Breast epithelium (tissue), 3 donors: ENCODE results near the gene CORO2B.

Source experiments
- POLR2A ChIP-seq: fragments of 450-650 bp; IDR thresholded peaks from one replicate; pipeline ENCODE4 v1.6.1; 2016; ENCODE audit warnings: antibody characterized with exemption, mild to moderate bottlenecking, moderate library complexity
- POLR2AphosphoS5 ChIP-seq, 3 donors: sonication (generic); formaldehyde crosslinking; IDR thresholded peaks; one replicate each; pipeline ENCODE4 v1.6.1; 2017; ENCODE audit warnings: antibody characterized with exemption in 3 of 3
- TF ChIP-seq, protein P1 (sequence below), 3 donors: fragments of 450-650 bp; IDR thresholded peaks; one replicate each; pipeline ENCODE4 v1.5.1; 2016 to 2017; ENCODE audit warnings: antibody characterized with exemption in 3 of 3, mild to moderate bottlenecking in 3 of 3, moderate library complexity in 3 of 3

DNA sequence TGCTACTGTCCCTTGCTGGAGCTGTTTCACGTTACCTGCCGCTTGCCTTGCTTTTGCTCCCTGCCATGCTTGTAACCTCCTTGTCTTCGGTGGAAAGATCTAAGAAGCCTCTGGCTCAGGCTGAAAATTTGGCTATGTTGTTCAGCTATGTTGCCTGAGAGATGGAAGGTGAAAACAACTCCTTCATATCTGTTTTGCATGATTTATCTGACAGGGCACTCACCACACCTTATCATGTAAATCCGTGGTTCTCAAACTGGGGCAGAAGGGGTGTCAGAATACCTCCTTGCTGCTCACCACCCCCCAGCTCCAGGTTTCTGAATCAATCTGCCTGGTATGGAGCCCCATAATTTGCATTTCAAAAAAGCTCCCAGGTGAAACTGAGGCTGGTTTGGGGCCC is 6.5 kb upstream of the CORO2B start:
- TF ChIP-seq POLR2A (no peak), POLR2AphosphoS5 (IDR thresholded peaks at IDR 0.05) (no peak)
- TF ChIP-seq, protein P1, sequence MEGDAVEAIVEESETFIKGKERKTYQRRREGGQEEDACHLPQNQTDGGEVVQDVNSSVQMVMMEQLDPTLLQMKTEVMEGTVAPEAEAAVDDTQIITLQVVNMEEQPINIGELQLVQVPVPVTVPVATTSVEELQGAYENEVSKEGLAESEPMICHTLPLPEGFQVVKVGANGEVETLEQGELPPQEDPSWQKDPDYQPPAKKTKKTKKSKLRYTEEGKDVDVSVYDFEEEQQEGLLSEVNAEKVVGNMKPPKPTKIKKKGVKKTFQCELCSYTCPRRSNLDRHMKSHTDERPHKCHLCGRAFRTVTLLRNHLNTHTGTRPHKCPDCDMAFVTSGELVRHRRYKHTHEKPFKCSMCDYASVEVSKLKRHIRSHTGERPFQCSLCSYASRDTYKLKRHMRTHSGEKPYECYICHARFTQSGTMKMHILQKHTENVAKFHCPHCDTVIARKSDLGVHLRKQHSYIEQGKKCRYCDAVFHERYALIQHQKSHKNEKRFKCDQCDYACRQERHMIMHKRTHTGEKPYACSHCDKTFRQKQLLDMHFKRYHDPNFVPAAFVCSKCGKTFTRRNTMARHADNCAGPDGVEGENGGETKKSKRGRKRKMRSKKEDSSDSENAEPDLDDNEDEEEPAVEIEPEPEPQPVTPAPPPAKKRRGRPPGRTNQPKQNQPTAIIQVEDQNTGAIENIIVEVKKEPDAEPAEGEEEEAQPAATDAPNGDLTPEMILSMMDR (IDR thresholded peaks at IDR 0.05): no peak
